HG02970 (cell line): Measurements from ENCODE around the gene ZNF205.
"Not testable (repeated sequence)": the region's sequence is repeated elsewhere in the genome, so short reads cannot be mapped to it uniquely, and the experiment has no call there.

ENCODE experiments used
- ATAC-seq: cut with Tn5 transposase; IDR thresholded peaks from one replicate; pipeline ENCODE4 v1.9.1; 2021; ENCODE audit warnings: mild to moderate bottlenecking, moderate library complexity, moderate number of reproducible peaks; ENCODE audit not compliant: unreplicated experiment, low FRiP score

Gene ZNF205

GRCh38 chr16:3165111-3165822 is 52.9 kb downstream of the ZNF205 start:
- ATAC-seq: no peak

GRCh38 chr16:3166505-3166886 is 54.1 kb downstream of the ZNF205 start:
- no peak for ATAC-seq

GRCh38 chr16:3168729-3169128 is 56.3 kb downstream of the ZNF205 start:
- not testable (repeated sequence) for ATAC-seq
